Natural killer cell treated with Interleukin-12 subunit alpha and Interleukin-12 subunit beta and Interleukin-15 and Interleukin-18, amount 100 ng/mL, for 72 hours (primary cell): Measurements from ENCODE around the gene IQCM. TPM values are rescaled to one million over a fixed set of nuclear protein-coding genes. Genes with fewer than 3 reads are reported as not detected.

Source experiments
- ATAC-seq, 2 donors: fragments of 150-1000 bp; cut with Tn5 transposase in 1 of 2; sonication (Bioruptor Pico), chemical (Tn5 transposase) in 1 of 2; 2 replicates each; pipeline ENCODE4 v1.10.0; 2021
- DNase-seq: peaks from one replicate; pipeline ENCODE4 v3.0.0; 2022; ENCODE audit warnings: low spot score
- H3K27ac Mint-ChIP-seq, 2 donors: 1 replicate in 1 of 2; 2 replicates in 1 of 2; pipeline ENCODE4 v1.8.0; 2022; ENCODE audit warnings: mixed read lengths in 2 of 2, mild to moderate bottlenecking in 1 of 2, moderate library complexity in 1 of 2
- H3K27me3 Mint-ChIP-seq, 2 donors: 1 replicate in 1 of 2; 2 replicates in 1 of 2; pipeline ENCODE4 v1.8.0; 2022; ENCODE audit warnings: mixed read lengths in 2 of 2
- H3K36me3 Mint-ChIP-seq: one replicate; pipeline ENCODE4 v1.8.0; 2022; ENCODE audit warnings: mixed read lengths
- H3K4me1 Mint-ChIP-seq, 2 donors: 1 replicate in 1 of 2; 2 replicates in 1 of 2; pipeline ENCODE4 v1.8.0; 2022; ENCODE audit warnings: low read depth in 2 of 2, mixed read lengths in 2 of 2, mild to moderate bottlenecking in 1 of 2
- H3K4me3 Mint-ChIP-seq: one replicate; pipeline ENCODE4 v1.8.0; 2022; ENCODE audit warnings: mixed read lengths
- H3K9me3 Mint-ChIP-seq: 2 replicates; pipeline ENCODE4 v1.8.0; 2022; ENCODE audit warnings: mixed read lengths
- total RNA-seq, 2 donors: library from RNA; stranded (reverse); gene quantifications; one replicate each; pipeline ENCODE4 v1.2.3, GENCODE V29; 2022

Gene IQCM
- total RNA-seq, 2 donors from 2014 or later: not detected

GRCh38 chr4:149715822-149716585 lies 99.6 kb downstream of the IQCM start:
- no peak overlapping the region for H3K4me3 Mint-ChIP-seq
- H3K9me3 Mint-ChIP-seq: peaks cover 11% of the 10 kb centered on the region
- no peaks in the 10 kb centered on the region for H3K36me3 Mint-ChIP-seq
- DNase-seq: no peak
- no peaks in the 10 kb centered on the region for H3K4me1 Mint-ChIP-seq
- H3K27me3 Mint-ChIP-seq: no peaks in the 10 kb centered on the region
- no peak for ATAC-seq
- H3K27ac Mint-ChIP-seq: no peak overlapping the region

GRCh38 chr4:149713031-149713430 lies 102.6 kb downstream of the IQCM start:
- Mint-ChIP-seq H3K4me1 (no peaks in the 10 kb centered on the region), H3K4me3 (no peak overlapping the region), H3K27me3 (no peaks in the 10 kb centered on the region), H3K27ac (no peak overlapping the region), H3K9me3 (peaks cover 7% of the 10 kb centered on the region), H3K36me3 (no peaks in the 10 kb centered on the region)
- DNase-seq: no peak
- ATAC-seq: no peak

GRCh38 chr4:149711593-149712365 lies 103.9 kb downstream of the IQCM start:
- no peak for DNase-seq
- Mint-ChIP-seq H3K4me3 (no peak overlapping the region), H3K9me3 (peaks cover 11% of the 10 kb centered on the region), H3K27ac (no peak overlapping the region), H3K36me3 (no peaks in the 10 kb centered on the region), H3K4me1 (no peaks in the 10 kb centered on the region), H3K27me3 (no peaks in the 10 kb centered on the region)
- no peak for ATAC-seq

GRCh38 chr4:149709640-149710039 lies 106.0 kb downstream of the IQCM start:
- H3K27me3 Mint-ChIP-seq: no peaks in the 10 kb centered on the region
- DNase-seq: no peak
- H3K27ac Mint-ChIP-seq: no peak overlapping the region
- H3K9me3 Mint-ChIP-seq: peaks cover 11% of the 10 kb centered on the region
- no peak for ATAC-seq
- H3K4me1 Mint-ChIP-seq: no peaks in the 10 kb centered on the region
- no peaks in the 10 kb centered on the region for H3K36me3 Mint-ChIP-seq
- no peak overlapping the region for H3K4me3 Mint-ChIP-seq

GRCh38 chr4:149708513-149709130 lies 107.0 kb downstream of the IQCM start:
- H3K27ac Mint-ChIP-seq: no peak overlapping the region
- H3K4me1 Mint-ChIP-seq: no peaks in the 10 kb centered on the region
- no peaks in the 10 kb centered on the region for H3K36me3 Mint-ChIP-seq
- DNase-seq: no peak
- H3K27me3 Mint-ChIP-seq: no peaks in the 10 kb centered on the region
- H3K4me3 Mint-ChIP-seq: no peak overlapping the region
- ATAC-seq: no peak
- H3K9me3 Mint-ChIP-seq: peaks cover 12% of the 10 kb centered on the region

- Mint-ChIP-seq H3K9me3 (peaks cover 7% of the 10 kb centered on the region), H3K36me3 (no peaks in the 10 kb centered on the region), H3K4me1 (no peaks in the 10 kb centered on the region), H3K27me3 (no peaks in the 10 kb centered on the region), H3K4me3 (no peak overlapping the region), H3K27ac (no peak overlapping the region)
- DNase-seq (no peak), ATAC-seq (no peak)
Observed at GRCh38 chr4:149707862-149708261, 107.8 kb downstream of the IQCM start.

- H3K9me3 Mint-ChIP-seq: peaks cover 13% of the 10 kb centered on the region
- H3K4me1 Mint-ChIP-seq: no peaks in the 10 kb centered on the region
- H3K27me3 Mint-ChIP-seq: no peaks in the 10 kb centered on the region
- H3K27ac Mint-ChIP-seq: no peak overlapping the region
- no peak overlapping the region for H3K4me3 Mint-ChIP-seq
- no peaks in the 10 kb centered on the region for H3K36me3 Mint-ChIP-seq
- DNase-seq (no peak), ATAC-seq (no peak)
Observed at GRCh38 chr4:149706942-149707341, 108.7 kb downstream of the IQCM start.

GRCh38 chr4:149702414-149703293 lies 113.0 kb downstream of the IQCM start:
- DNase-seq: no peak
- Mint-ChIP-seq H3K4me3 (no peak overlapping the region), H3K27ac (no peak overlapping the region), H3K36me3 (no peaks in the 10 kb centered on the region), H3K9me3 (peaks cover 15% of the 10 kb centered on the region), H3K4me1 (no peaks in the 10 kb centered on the region), H3K27me3 (no peaks in the 10 kb centered on the region)
- ATAC-seq: no peak

- Mint-ChIP-seq H3K36me3 (no peaks in the 10 kb centered on the region), H3K4me3 (no peak overlapping the region), H3K9me3 (peaks cover 19% of the 10 kb centered on the region), H3K4me1 (no peaks in the 10 kb centered on the region), H3K27ac (no peak overlapping the region), H3K27me3 (no peaks in the 10 kb centered on the region)
- ATAC-seq: no peak
- no peak for DNase-seq
Observed at GRCh38 chr4:149701435-149702156, 114.0 kb downstream of the IQCM start.

- Mint-ChIP-seq H3K4me1 (no peaks in the 10 kb centered on the region), H3K36me3 (no peaks in the 10 kb centered on the region), H3K4me3 (no peak overlapping the region), H3K27me3 (no peaks in the 10 kb centered on the region), H3K27ac (no peak overlapping the region), H3K9me3 (peaks cover 26% of the 10 kb centered on the region)
- DNase-seq (no peak), ATAC-seq (no peak)
Observed at GRCh38 chr4:149700272-149700671, 115.4 kb downstream of the IQCM start.

GRCh38 chr4:149699642-149700041 lies 116.0 kb downstream of the IQCM start:
- H3K27me3 Mint-ChIP-seq: no peaks in the 10 kb centered on the region
- no peak overlapping the region for H3K4me3 Mint-ChIP-seq
- H3K36me3 Mint-ChIP-seq: no peaks in the 10 kb centered on the region
- ATAC-seq (no peak), DNase-seq (no peak)
- no peaks in the 10 kb centered on the region for H3K4me1 Mint-ChIP-seq
- H3K9me3 Mint-ChIP-seq: peaks cover 26% of the 10 kb centered on the region
- no peak overlapping the region for H3K27ac Mint-ChIP-seq

GRCh38 chr4:149690726-149691125 lies 124.9 kb downstream of the IQCM start:
- no peaks in the 10 kb centered on the region for H3K27me3 Mint-ChIP-seq
- H3K27ac Mint-ChIP-seq: no peak overlapping the region
- peaks cover 14% of the 10 kb centered on the region for H3K9me3 Mint-ChIP-seq
- no peaks in the 10 kb centered on the region for H3K4me1 Mint-ChIP-seq
- ATAC-seq: no peak
- no peaks in the 10 kb centered on the region for H3K36me3 Mint-ChIP-seq
- DNase-seq: no peak
- H3K4me3 Mint-ChIP-seq: no peak overlapping the region

- Mint-ChIP-seq H3K9me3 (peaks cover 14% of the 10 kb centered on the region), H3K4me1 (no peaks in the 10 kb centered on the region), H3K27me3 (no peaks in the 10 kb centered on the region), H3K27ac (no peak overlapping the region), H3K36me3 (no peaks in the 10 kb centered on the region), H3K4me3 (no peak overlapping the region)
- no peak for DNase-seq
- ATAC-seq: no peak
Observed at GRCh38 chr4:149684516-149684915, 131.1 kb downstream of the IQCM start.
